GM12878 (cell line): ENCODE results near the gene FHL1. TPM values are rescaled to one million over a fixed set of nuclear protein-coding genes. Genes with fewer than 3 reads are reported as not detected.

Experiments
- ATAC-seq: fragments of 200-7000 bp; cut with Tn5 transposase; 3 replicates; pipeline ENCODE4 v1.9.1; 2020; ENCODE audit warnings: mild to moderate bottlenecking, moderate library complexity
- BruUV-seq: library from RNA; stranded (reverse); fragments of 400-500 nt; replicated peaks from 2 replicates; lab custom pipeline; 2021; lab: Mats Ljungman, UMichigan
- CTCF ChIA-PET: fragments of 300-600 bp; sonication (Branson Sonifier 250); formaldehyde crosslinking; extraction: SDS; loops from one replicate; lab custom pipeline; 2021; ENCODE audit warnings: inconsistent platforms; lab: Yijun Ruan, JAX
- POLR2A ChIA-PET: fragments of 350-600 bp; formaldehyde crosslinking; extraction: SDS; loops from one replicate; lab custom pipeline; 2021; ENCODE audit warnings: inconsistent platforms; lab: Charles Lee
- RAD21 ChIA-PET: fragments of 300-600 bp; sonication (Branson Sonifier 250); formaldehyde crosslinking; loops from one replicate; lab custom pipeline; 2023; ENCODE audit warnings: antibody characterized with exemption; ENCODE audit not compliant: unreplicated experiment; lab: Charles Lee
- SMC1A ChIA-PET: fragments of 300-600 bp; sonication (Branson Sonifier 250); formaldehyde crosslinking; loops from one replicate; lab custom pipeline; 2023; ENCODE audit not compliant: unreplicated experiment, uncharacterized antibody; lab: Charles Lee
- DNase-seq: peaks from one replicate; pipeline ENCODE4 v3.0.0-alpha.2; 2011; ENCODE audit warnings: low read depth, low spot score
- FAIRE-seq: peaks from 3 replicates; lab custom pipeline; 2011; peaks lifted over from hg19 to GRCh38; lab: Jason Lieb, UNC
- H2AFZ ChIP-seq: 2 replicates; pipeline ENCODE4 v1.6.0; 2011; ENCODE audit warnings: low read depth, low read length, control low read depth; ENCODE audit not compliant: control insufficient read depth
- H3K27ac ChIP-seq: 2 replicates; pipeline ENCODE4 v1.5.1; 2011; ENCODE audit warnings: control low read depth; ENCODE audit not compliant: control insufficient read depth, insufficient read depth
- H3K27me3 ChIP-seq, 2 experiments: replicated peaks in 1 of 2; 2 replicates each; pipeline versions ENCODE4 v1.6.0 to v1.6.1; 2011; ENCODE audit warnings: low read length in 1 of 2; ENCODE audit not compliant: control insufficient read depth in 2 of 2, insufficient read depth in 2 of 2
- H3K36me3 ChIP-seq, 2 experiments: 2 replicates each; pipeline ENCODE4 v1.5.1; 2011; ENCODE audit warnings: low read length in 1 of 2; ENCODE audit not compliant: control insufficient read depth in 2 of 2, insufficient read depth in 2 of 2
- H3K4me1 ChIP-seq: 2 replicates; pipeline ENCODE4 v1.6.1; 2011; ENCODE audit warnings: mild to moderate bottlenecking, low read length, moderate library complexity, mixed read lengths; ENCODE audit not compliant: control insufficient read depth, insufficient read depth
- H3K4me2 ChIP-seq: 2 replicates; pipeline ENCODE4 v1.6.0; 2011; ENCODE audit warnings: control low read depth; ENCODE audit not compliant: control insufficient read depth, insufficient read depth
- H3K4me3 ChIP-seq: fragments of 200-600 bp; sonication (generic); 2 replicates; pipeline ENCODE4 v1.5.1; 2016
- H3K79me2 ChIP-seq: 2 replicates; pipeline ENCODE4 v1.6.0; 2011; ENCODE audit warnings: low read length; ENCODE audit not compliant: control insufficient read depth, insufficient read depth
- H3K9ac ChIP-seq: 2 replicates; pipeline ENCODE4 v1.8.0; 2011; ENCODE audit warnings: low read length, control low read depth, mixed read lengths; ENCODE audit not compliant: control insufficient read depth, insufficient read depth
- H3K9me3 ChIP-seq: replicated peaks from 3 replicates; pipeline ENCODE4 v1.5.1; 2011; ENCODE audit warnings: mild to moderate bottlenecking, low read length; ENCODE audit not compliant: control insufficient read depth, insufficient read depth
- H4K20me1 ChIP-seq: 2 replicates; pipeline ENCODE4 v1.6.0; 2011; ENCODE audit not compliant: control insufficient read depth, insufficient read depth
- JUNB ChIP-seq: IDR thresholded peaks from 2 replicates; pipeline ENCODE4 v1.6.1; 2016; ENCODE audit warnings: antibody characterized with exemption, mild to moderate bottlenecking
- NFIC ChIP-seq: IDR thresholded peaks from 2 replicates; pipeline ENCODE4 v1.6.1; 2012; ENCODE audit warnings: low read depth, mild to moderate bottlenecking, inconsistent platforms, low read length, moderate library complexity
- NR2C2 ChIP-seq: IDR thresholded peaks from 2 replicates; pipeline ENCODE4 v1.6.1; 2011; ENCODE audit warnings: borderline replicate concordance, low read depth; ENCODE audit not compliant: control insufficient read depth, insufficient read length
- RUNX3 ChIP-seq: IDR thresholded peaks from 2 replicates; pipeline ENCODE4 v1.6.1; 2012; ENCODE audit warnings: low read length, inconsistent platforms
- SKIL ChIP-seq: fragments of 450-650 bp; IDR thresholded peaks from 2 replicates; pipeline ENCODE4 v1.6.1; 2017; ENCODE audit warnings: mild to moderate bottlenecking, low read depth, inconsistent platforms; ENCODE audit not compliant: poor library complexity, severe bottlenecking
- SRF ChIP-seq, 2 experiments: IDR thresholded peaks; 2 replicates each; pipeline ENCODE4 v1.6.1; 2011; ENCODE audit warnings: low read depth in 2 of 2, low read length in 2 of 2, mild to moderate bottlenecking in 1 of 2, moderate library complexity in 1 of 2
- USF2 ChIP-seq: IDR thresholded peaks from 2 replicates; pipeline ENCODE4 v1.6.1; 2011; ENCODE audit warnings: low read depth, low read length, improper control_type of control experiment, borderline replicate concordance
- ZNF274 ChIP-seq: IDR thresholded peaks from one replicate; pipeline ENCODE4 v1.8.0; 2011; ENCODE audit not compliant: insufficient read length, insufficient read depth
- ZNF384 ChIP-seq: IDR thresholded peaks from 2 replicates; pipeline ENCODE4 v1.6.1; 2012; ENCODE audit warnings: low read depth, mild to moderate bottlenecking, low read length, improper control_type of control experiment, borderline replicate concordance
- WGBS: methylation state at CpG from one replicate; pipeline ENCODE4 v1.1.6; 2016; ENCODE audit warnings: low lambda C conversion rate; ENCODE audit not compliant: insufficient replicate concordance, insufficient coverage; ENCODE audit errors: missing lambda C conversion rate; 5-methylcytosine and 5-hydroxymethylcytosine counted together
- in situ Hi-C: fragments of 300-500 bp; cut with MboI; formaldehyde crosslinking; loops from 9 replicates; pipeline ENCODE4 v1.14.3; 2018; ENCODE audit warnings: mixed read lengths
- intact Hi-C: fragments of 100-400 bp; cut with micrococcal nuclease; formaldehyde crosslinking; loops from one replicate; pipeline ENCODE4 v1.14.2; 2022; ENCODE audit not compliant: unreplicated experiment
- polyA plus RNA-seq, 11 experiments: library from polyadenylated mRNA; depleted of rRNA in 4 of 11; unstranded in 6 of 11; stranded (reverse) in 5 of 11; fragments of >200 nt; fragmentation: Nextera tagmentation in 4 of 11; fragmentation: Illumina TruSeq in 1 of 11; extraction: Ambion mirVana in 4 of 11; extraction: Trizol in 1 of 11; gene quantifications; 1 replicate in 1 of 11; 2 replicates in 10 of 11; pipeline versions ENCODE4 v1.2.1 to v1.2.3, GENCODE V29; 2011 to 2016; ENCODE audit warnings: inconsistent platforms in 2 of 11, missing spikeins in 2 of 11, low read depth in 1 of 11
- total RNA-seq, 4 experiments: library from RNA; depleted of rRNA in 3 of 4; stranded (reverse); fragments of >200 nt in 3 of 4; fragmentation: Illumina TruSeq in 1 of 4; extraction: Trizol in 1 of 4; gene quantifications; 2 replicates each; pipeline versions ENCODE4 v1.2.1 to v1.2.3, GENCODE V29; 2013 to 2021

FHL1 gene
- total and polyA plus RNA-seq, 10 of the 15 experiments (the other 5 are each of a cell fraction or from before 2014, with no cell fraction given) = 0.13 to 0.59 (median 0.34) TPM; not detected in 1

GRCh38 chrX:136227074-136227473 lies 79.7 kb downstream of the FHL1 start (continued):
- TF ChIP-seq SKIL (no peak), NFIC (no peak), NR2C2 (no peak)

- ChIA-PET RAD21 (interaction anchor here (1.0 kb wide), 1 partner anchor 27 kb away, joined by 3 read pairs; no protein-coding TSS in a partner anchor), POLR2A (interaction anchor here (0.6 kb wide), 1 partner anchor 28 kb away, joined by 3 read pairs; no protein-coding TSS in a partner anchor), SMC1A (interaction anchor here (0.7 to 1.4 kb wide), 3 partner anchors 14 to 40 kb away, joined by 3 to 4 read pairs (median 3); no protein-coding TSS in a partner anchor), CTCF (interaction anchor here (1.1 to 1.4 kb wide), 2 partner anchors 22 to 200 kb away, joined by 3 to 5 read pairs; no protein-coding TSS in a partner anchor)
- WGBS = 43% methylated on average over 8 of the region's 8 CpGs
- DNase-seq (no peak), ATAC-seq (peak; percentile 61), FAIRE-seq (no peak)
- no peak for TF ChIP-seq SRF (IDR thresholded peaks at IDR 0.05; ENCODE audit: low read depth in 2 of 2, low read length in 2 of 2)
- TF ChIP-seq USF2 = no peak
- TF ChIP-seq ZNF384 = no peak
- no peak for TF ChIP-seq ZNF274
- TF ChIP-seq JUNB = peak; percentile 32
- TF ChIP-seq RUNX3 = peak; percentile 45
- Histone ChIP-seq H2AFZ (no peak overlapping the region; the same call in none of the 2 replicates), H3K4me1 (no peaks in the 10 kb centered on the region), H3K9ac (no peak overlapping the region), H3K4me2 (peak overlapping the region; percentile 46), H3K36me3 (no peaks in the 10 kb centered on the region; a peak in 1 of 4 replicates), H3K79me2 (no peaks in the 10 kb centered on the region), H3K9me3 (no peaks in the 10 kb centered on the region), H3K27ac (peak overlapping the region; percentile 5; the same call in 1 of the 2 replicates), H3K27me3 (no peaks in the 10 kb centered on the region), H4K20me1 (no peaks in the 10 kb centered on the region), H3K4me3 (0 out of 2 replicates have a peak overlapping the region, but pooled peaks have one; percentile 12)
- in situ Hi-C loops (no loop called here), intact Hi-C loops (no loop called here)
- no TSS peak for BruUV-seq
Measured at GRCh38 chrX:136227948-136228838, 80.9 kb downstream of the FHL1 start.
